ENCODE results near the gene ZDHHC16. TPM values are rescaled to one million over a fixed set of nuclear protein-coding genes. Genes with fewer than 3 reads are reported as not detected.

The ZDHHC16 gene
- polyA plus RNA-seq, 3 donors, result 19.6 to 31.8 (median 25.2) TPM

DNA sequence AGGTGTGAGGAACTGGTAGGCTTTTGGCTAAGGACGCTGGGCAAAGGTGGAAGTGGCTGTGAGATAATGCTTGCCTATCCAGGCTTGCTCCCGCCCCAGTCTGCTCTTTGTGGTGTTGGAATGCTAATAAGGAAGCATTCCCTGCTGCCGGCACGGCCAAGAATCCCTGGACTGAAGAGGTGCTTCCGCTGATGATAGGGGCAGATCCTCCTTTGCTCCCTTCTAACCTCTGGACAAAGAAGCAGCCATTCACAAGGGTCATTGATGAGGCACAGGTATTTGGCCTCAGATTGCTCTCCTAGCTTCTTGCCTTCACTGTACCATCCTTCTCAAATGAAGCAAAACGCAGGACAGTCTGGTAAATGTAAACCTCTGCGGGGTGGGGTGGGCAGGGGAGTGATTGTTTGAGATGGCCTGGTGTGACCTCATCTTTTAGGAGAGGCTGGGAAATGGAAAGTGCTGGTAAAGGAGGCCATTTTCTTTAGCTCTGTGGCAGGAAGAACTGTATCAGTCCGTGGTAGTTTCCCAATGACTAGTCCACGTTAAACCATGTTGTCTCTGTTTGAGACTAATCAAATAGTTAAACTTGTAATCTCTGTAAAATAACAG, 18.3 kb upstream of the ZDHHC16 start:
- no peak overlapping the region for H3K27ac ChIP-seq (ENCODE audit: low read depth, low read length)
- 26 to 34% (median 33%) methylated on average over 9 of the region's 9 CpGs for WGBS, 3 donors

DNA sequence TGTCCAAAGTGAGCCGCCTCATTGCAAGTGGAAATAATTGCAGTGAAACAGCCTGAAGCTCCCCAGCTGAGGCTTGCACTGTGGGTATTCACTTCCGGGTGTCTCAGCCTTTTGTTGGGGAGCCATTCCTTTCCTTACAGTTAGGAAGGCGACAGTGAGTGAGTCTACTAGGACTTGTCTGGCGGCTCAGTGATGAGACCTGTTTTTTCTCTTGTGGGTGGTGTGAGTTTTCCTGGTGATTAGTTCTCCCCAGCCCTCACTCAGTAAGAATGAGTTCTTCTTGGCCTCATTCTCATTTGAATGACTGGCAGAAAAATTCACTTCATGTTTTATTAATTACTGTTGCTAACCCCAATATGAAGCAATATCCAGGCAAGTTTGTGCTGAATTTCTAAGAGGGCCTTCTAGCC, 17.4 kb upstream of the ZDHHC16 start:
- 50 to 72% (median 53%) methylated on average over 4 of the region's 4 CpGs for WGBS, 3 donors
- H3K27ac ChIP-seq (ENCODE audit: low read depth, low read length), result no peak overlapping the region

DNA sequence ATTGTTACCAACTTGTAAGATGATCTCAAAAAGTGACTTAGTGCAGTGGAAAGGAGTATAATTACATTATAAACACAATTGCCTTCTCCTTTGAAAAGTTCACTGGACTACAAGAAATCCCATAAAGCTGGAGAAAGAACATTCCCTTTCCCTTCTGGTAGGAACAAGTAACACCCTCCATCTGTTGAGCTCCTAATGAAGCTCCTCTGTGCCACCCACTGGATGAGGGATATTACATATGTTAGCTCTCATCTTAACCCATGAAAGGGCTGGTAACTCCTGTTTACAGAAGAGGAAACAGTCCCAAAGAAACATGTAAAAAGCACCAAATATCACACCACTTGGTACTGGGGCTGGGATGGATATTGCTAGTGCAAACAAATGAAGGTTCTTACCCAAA, 11.9 kb upstream of the ZDHHC16 start:
- H3K27ac ChIP-seq (ENCODE audit: low read depth, low read length), result no peak overlapping the region

GRCh38 chr10:97434557-97434956, 11.4 kb upstream of the ZDHHC16 start:
- 86 to 95% (median 92%) methylated on average over 1 of the region's 1 CpG for WGBS, 3 donors
- no peak overlapping the region for H3K27ac ChIP-seq (ENCODE audit: low read depth, low read length)

DNA sequence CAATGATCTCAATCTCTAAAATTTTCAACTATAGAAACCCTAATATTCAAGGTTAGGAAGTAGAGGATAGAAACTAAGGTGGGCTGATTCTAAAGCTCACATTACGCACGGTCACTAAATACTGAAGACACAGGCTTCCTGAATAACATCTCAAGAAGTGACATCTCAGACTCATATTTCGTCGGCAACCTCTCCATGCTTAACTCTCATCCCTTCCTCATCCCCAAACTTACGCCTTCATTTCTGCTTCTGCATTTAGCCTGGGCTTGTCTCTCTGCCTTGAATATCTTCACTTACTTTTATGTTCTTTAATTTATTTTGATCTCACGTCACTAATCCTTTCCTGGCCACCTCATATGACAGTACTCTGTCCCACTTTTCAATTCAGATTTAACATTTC, 10.8 kb upstream of the ZDHHC16 start:
- 81 to 93% (median 92%) methylated on average over 6 of the region's 6 CpGs for WGBS, 3 donors
- H3K27ac ChIP-seq (ENCODE audit: low read depth, low read length), result no peak overlapping the region

DNA sequence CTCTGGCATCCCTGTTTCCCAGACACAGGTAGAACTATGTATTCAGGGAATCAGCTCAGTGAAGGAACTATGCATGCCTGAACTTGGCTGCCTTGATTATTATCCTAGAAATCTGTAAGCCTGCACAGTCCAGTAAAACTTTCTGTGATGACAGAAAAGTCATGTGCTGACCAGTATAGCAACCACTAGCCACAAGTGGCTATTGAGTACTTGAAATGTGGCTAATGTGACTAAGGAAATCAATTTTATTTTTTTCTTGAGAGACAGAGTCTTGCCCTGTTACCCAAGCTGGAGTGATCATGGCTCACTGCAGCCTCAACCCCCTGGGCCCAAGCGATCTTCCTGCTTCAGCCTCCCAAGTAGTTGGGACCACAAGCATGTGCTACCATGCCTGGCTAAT, 3.7 kb upstream of the ZDHHC16 start:
- WGBS, 3 donors, result 98 to 100% (median 100%) methylated on average over 1 of the region's 1 CpG
- no peak overlapping the region for H3K27ac ChIP-seq (ENCODE audit: low read depth, low read length)

DNA sequence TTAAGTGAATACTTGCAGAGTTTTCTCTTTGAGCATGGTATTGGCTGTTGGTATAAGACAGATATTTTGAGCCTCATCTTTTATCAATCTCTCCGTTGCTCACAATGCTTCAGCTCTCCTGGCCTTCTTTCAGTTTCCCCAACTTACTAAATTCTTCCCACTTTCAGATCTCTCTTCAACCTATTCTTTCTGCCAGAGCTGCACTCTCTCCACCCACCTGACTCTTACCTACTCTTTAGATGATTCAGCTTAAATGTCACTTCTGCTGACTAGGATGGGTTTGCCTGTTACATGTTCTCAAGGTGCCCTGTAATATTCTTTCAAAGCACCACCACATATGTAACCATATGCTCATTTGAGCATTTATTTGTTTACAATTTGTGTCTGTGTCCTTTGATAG, 1.8 kb upstream of the ZDHHC16 start:
- no peak overlapping the region for H3K27ac ChIP-seq (ENCODE audit: low read depth, low read length)
- WGBS, 3 donors, result 82 to 85% (median 84%) methylated on average over 1 of the region's 1 CpG

DNA sequence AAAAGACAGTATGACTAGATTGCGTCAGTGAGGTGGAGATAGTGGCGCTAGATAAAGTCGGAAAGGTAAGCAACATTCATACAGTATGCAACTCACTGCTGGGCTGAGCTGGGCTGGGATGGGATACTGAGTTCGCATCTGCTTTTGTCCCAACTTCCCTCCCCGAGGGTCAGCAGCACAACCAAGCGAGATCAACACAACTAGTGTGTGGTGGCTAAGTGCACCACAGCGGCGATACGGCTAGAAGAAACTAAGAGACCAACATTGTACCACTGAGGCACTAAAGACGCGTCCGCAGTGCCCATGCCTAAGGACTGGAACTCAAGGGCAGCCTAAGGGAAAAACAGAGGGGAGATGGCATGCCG, 636 bp upstream of the ZDHHC16 start:
- 1 to 2% (median 1%) methylated on average over 13 of the region's 13 CpGs for WGBS, 3 donors
- H3K27ac ChIP-seq (ENCODE audit: low read depth, low read length), result no peak overlapping the region

- H3K27ac ChIP-seq (ENCODE audit: low read depth, low read length), result no peak overlapping the region
- WGBS, 3 donors, result 63 to 79% (median 70%) methylated on average over 2 of the region's 2 CpGs
Measured at GRCh38 chr10:97450828-97451227, 4.9 kb downstream of the ZDHHC16 start.

DNA sequence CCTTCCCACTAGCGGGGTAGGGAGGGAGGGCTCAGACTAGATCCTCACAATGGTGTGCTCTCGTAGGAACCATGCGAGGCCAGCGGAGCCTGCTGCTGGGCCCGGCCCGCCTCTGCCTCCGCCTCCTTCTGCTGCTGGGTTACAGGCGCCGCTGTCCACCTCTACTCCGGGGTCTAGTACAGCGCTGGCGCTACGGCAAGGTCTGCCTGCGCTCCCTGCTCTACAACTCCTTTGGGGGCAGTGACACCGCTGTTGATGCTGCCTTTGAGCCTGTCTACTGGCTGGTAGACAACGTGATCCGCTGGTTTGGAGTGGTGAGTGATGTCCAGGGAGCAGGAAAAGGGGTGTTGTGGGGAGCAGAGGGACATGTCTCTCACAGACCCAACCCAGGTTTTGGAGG, 5.6 kb downstream of the ZDHHC16 start:
- H3K27ac ChIP-seq (ENCODE audit: low read depth, low read length), result no peak overlapping the region
- 96 to 98% (median 96%) methylated on average over 15 to 17 of the region's 17 CpGs for WGBS, 3 donors

DNA sequence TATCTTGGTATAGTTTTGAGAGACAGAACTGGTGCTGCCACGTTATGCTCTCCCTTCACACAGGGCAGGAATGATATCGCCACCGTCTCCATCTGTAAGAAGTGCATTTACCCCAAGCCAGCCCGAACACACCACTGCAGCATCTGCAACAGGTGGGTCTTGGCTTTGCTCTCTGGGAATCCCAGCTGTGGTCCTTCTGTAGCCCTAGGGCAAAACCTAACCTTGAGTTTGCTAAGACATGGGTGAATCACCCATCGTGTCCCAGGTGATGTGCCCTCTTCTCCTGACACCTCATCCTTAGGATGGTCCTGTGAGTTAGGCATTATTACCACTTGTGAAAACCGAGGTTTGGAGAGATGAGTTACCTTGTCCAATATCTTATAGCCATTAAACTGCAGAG, 6.4 kb downstream of the ZDHHC16 start:
- 91 to 92% (median 92%) methylated on average over 6 of the region's 6 CpGs for WGBS, 3 donors

DNA sequence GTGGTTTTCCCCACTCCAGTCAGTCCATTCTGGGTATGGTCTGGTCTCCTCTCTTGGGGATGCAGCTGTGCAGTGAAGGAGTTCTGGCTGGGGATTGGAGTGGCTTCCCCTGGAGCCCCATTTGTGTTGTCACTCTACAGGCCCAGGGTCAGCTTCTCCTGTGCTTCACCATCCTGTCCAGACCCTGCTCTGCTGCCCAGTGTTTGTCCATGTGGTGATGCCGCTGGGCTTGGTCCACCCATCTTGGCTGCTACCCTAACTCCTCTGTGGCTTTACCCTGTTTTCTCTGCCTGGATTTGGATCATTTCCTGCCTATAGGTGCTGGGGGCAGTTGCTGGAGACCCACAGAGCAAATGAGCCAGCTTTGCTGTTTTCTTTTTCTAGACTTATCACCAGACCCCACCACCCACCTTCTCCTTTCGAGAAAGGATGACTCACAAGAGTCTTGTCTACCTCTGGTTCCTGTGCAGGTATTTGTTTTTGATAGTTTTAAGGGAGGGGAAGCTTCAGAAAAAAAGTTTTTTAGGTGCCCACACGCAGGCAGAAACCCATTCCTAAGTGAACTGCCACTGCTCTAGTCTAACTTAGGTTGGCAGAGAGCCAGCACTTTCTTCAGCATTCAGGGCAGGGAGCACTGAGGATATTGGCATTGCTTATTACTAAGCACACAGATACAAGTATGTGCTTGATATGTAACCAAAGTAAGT, 8.5 kb downstream of the ZDHHC16 start:
- H3K27ac ChIP-seq (ENCODE audit: low read depth, low read length), result no peak overlapping the region
- WGBS, 3 donors, result 62 to 69% (median 64%) methylated on average over 3 of the region's 3 CpGs

More for the DNA sequence above, 6.4 kb downstream of the ZDHHC16 start:
- H3K27ac ChIP-seq (ENCODE audit: low read depth, low read length), result no peak overlapping the region

DNA sequence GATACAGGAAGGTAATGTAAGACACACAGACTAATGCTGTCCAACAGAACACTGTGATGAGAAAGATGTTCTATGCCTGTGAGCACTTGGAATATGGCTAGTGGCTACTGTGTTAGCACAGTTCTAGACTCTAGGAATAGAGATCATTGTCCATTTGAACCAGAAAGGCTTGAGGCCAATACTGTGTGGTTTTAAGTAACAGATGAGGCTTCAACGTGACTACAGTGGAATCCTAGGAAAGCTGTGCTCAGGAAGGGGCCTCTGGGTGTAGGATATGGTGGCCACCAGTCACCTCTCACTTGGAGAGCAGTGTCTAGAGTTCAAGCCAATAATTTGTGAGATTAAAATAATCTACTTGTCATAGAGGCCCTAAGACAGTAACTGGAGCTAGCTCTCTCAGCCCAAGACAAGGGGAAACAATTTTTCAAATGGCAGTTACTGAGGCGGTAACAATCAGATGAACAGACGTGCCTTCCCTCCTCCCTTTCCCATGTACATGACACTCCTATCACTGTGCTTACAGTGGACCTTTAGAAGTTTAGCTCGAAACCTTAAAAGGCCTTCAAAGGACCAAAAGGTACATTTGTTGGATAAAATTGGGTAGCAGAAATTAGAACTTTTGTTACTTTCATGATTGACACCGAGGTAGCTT, 10.2 kb downstream of the ZDHHC16 start:
- 59 to 77% (median 71%) methylated on average over 5 of the region's 5 CpGs for WGBS, 3 donors
- no peak overlapping the region for H3K27ac ChIP-seq (ENCODE audit: low read depth, low read length)

- no peak overlapping the region for H3K27ac ChIP-seq (ENCODE audit: low read depth, low read length)
- WGBS, 3 donors, result 72 to 75% (median 72%) methylated on average over 3 of the region's 3 CpGs
Measured at GRCh38 chr10:97456686-97457065, 10.7 kb downstream of the ZDHHC16 start.

- 90 to 93% (median 93%) methylated on average over 7 of the region's 7 CpGs for WGBS, 3 donors
- no peak overlapping the region for H3K27ac ChIP-seq (ENCODE audit: low read depth, low read length)
Measured at GRCh38 chr10:97459111-97459510, 13.1 kb downstream of the ZDHHC16 start.

DNA sequence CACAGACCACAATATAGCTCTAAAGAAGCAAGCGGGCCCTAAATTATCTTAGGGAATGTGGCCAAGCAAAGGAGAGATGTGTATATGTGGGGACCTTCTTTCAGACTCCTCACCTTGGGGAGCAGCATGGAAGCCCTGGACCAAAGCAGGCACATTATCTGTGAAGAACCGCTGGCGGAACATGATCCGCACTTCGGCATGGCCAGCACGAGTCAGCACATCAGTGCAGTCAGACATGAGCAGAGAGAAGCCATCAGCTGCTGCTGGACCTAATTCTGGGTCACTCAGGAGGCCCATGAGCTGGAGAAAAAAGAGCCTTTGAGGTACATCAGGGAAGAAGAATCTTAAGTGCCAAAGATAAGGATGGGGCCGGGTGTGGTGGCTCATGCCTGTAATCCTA, 14.0 kb downstream of the ZDHHC16 start:
- H3K27ac ChIP-seq (ENCODE audit: low read depth, low read length), result no peak overlapping the region
- 77 to 85% (median 78%) methylated on average over 7 of the region's 7 CpGs for WGBS, 3 donors

- 94 to 98% (median 95%) methylated on average over 2 of the region's 2 CpGs for WGBS, 3 donors
- H3K27ac ChIP-seq (ENCODE audit: low read depth, low read length), result no peak overlapping the region
Measured at GRCh38 chr10:97462309-97462708, 16.3 kb downstream of the ZDHHC16 start.

DNA sequence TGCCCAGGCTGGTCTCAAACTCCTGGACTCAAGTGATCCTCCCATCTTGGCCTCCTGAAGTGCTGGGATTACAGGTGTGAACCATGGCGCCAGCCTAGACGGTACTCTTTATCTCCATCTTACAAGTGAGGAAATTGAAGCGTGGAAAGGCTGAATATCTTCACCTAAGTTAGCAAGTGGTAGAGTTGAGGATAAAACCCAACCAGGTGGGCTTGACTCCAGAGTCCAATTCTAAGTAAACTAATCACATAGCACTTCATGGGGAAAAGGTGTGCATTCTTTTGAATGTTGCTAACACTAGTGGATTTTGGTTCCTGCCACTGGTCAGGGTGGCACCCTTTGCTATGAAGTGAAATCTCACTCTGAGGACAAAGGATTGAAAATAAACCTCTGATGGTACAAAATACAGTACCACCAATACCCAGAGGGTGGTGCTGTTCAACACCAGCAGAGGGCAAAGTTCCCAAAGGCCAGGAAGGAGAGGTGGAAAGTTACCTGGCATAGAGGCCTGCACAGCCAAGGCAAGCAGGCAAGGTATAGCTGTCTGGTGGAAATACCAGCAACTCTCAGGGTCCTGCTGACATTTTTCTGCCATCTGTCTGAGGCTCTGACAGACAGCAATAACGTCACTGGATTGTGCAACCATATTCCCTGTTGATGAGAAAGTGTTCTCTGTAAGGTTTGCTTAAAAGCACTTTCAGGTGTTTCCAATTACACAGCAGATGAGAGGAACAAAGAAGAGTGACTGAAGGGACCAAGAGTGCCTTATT, 17.6 kb downstream of the ZDHHC16 start:
- 65 to 75% (median 75%) methylated on average over 4 of the region's 4 CpGs for WGBS, 3 donors
- no peak overlapping the region for H3K27ac ChIP-seq (ENCODE audit: low read depth, low read length)

- WGBS, 3 donors, result 62 to 82% (median 68%) methylated on average over 1 of the region's 1 CpG
- no peak overlapping the region for H3K27ac ChIP-seq (ENCODE audit: low read depth, low read length)
Measured at GRCh38 chr10:97464226-97464625, 18.3 kb downstream of the ZDHHC16 start.

All from adipose tissue (tissue), 3 donors.